Endothelial cell of umbilical vein (primary cell): ENCODE data around the gene LZTS3. TPM values are rescaled to one million over a fixed set of nuclear protein-coding genes. Genes with fewer than 3 reads are reported as not detected.
A peak's percentile ranks its signal among the peaks of the same experiment; 100 is the strongest.

Experiments
- BruUV-seq: library from RNA; stranded (reverse); fragments of 400-500 nt; replicated peaks from 2 replicates; lab custom pipeline; 2021; lab: Mats Ljungman, UMichigan
- CTCF ChIA-PET: fragments of 300-600, 350-600 bp; sonication (Branson Sonifier 250); formaldehyde crosslinking; loops from one replicate; lab custom pipeline; 2021; ENCODE audit warnings: antibody characterized with exemption, inconsistent platforms; lab: Charles Lee
- POLR2A ChIA-PET: fragments of 300-600, 350-600 bp; sonication (Branson Sonifier 250); formaldehyde crosslinking; loops from one replicate; lab custom pipeline; 2021; ENCODE audit warnings: antibody characterized with exemption, inconsistent platforms; lab: Charles Lee
- DNase-seq: peaks from one replicate; pipeline ENCODE4 v3.0.0-alpha.2; 2011; ENCODE audit warnings: low read depth, low spot score
- FAIRE-seq: peaks from 2 replicates; lab custom pipeline; 2011; peaks lifted over from hg19 to GRCh38; lab: Jason Lieb, UNC
- H2AFZ ChIP-seq: 2 replicates; pipeline ENCODE4 v1.6.0; 2012; ENCODE audit warnings: low read depth, low read length, control low read depth, inconsistent platforms
- H3K27ac ChIP-seq: 2 replicates; pipeline ENCODE4 v1.5.1; 2011; ENCODE audit warnings: low read depth, mild to moderate bottlenecking, control low read depth, low read length, moderate library complexity; ENCODE audit not compliant: insufficient read depth
- H3K27me3 ChIP-seq, 2 experiments: 2 replicates each; pipeline versions ENCODE4 v1.6.0 to v1.6.1; 2011; ENCODE audit warnings: low read length in 2 of 2, mixed read lengths in 1 of 2; ENCODE audit not compliant: control insufficient read depth in 2 of 2, insufficient read depth in 2 of 2
- H3K36me3 ChIP-seq, 2 experiments: 2 replicates in 1 of 2; 3 replicates in 1 of 2; pipeline ENCODE4 v1.5.1; 2011; ENCODE audit warnings: low read length in 2 of 2, mild to moderate bottlenecking in 1 of 2, moderate library complexity in 1 of 2; ENCODE audit not compliant: control insufficient read depth in 2 of 2, insufficient read depth in 2 of 2; ENCODE audit errors: extremely low read depth in 1 of 2
- H3K4me1 ChIP-seq: 3 replicates; pipeline ENCODE4 v1.5.1; 2011; ENCODE audit warnings: mild to moderate bottlenecking, low read length; ENCODE audit not compliant: control insufficient read depth, insufficient read depth; ENCODE audit errors: extremely low read depth
- H3K4me2 ChIP-seq: 2 replicates; pipeline ENCODE4 v1.6.1; 2011; ENCODE audit warnings: low read length, control low read depth, mixed read lengths; ENCODE audit not compliant: insufficient read depth
- H3K4me3 ChIP-seq, 3 experiments: fragments of 200-600 bp in 1 of 3; sonication (generic), shearing (Covaris generic) in 1 of 3; replicated peaks in 1 of 3; 2 replicates each; pipeline ENCODE4 v1.5.1; 2011 to 2016; ENCODE audit warnings: control low read depth in 3 of 3, low read length in 3 of 3, mild to moderate bottlenecking in 2 of 3, inconsistent platforms in 1 of 3, low read depth in 1 of 3, moderate library complexity in 1 of 3; ENCODE audit not compliant: insufficient read depth in 1 of 3
- H3K79me2 ChIP-seq: 2 replicates; pipeline ENCODE4 v1.6.0; 2012; ENCODE audit warnings: low read length, inconsistent platforms; ENCODE audit not compliant: control insufficient read depth, insufficient read depth
- H3K9ac ChIP-seq: replicated peaks from 2 replicates; pipeline ENCODE3; 2011; ENCODE audit warnings: low read length, control low read depth; ENCODE audit not compliant: insufficient read depth; ENCODE audit errors: extremely low read depth
- H3K9me1 ChIP-seq: replicated peaks from 3 replicates; pipeline ENCODE4 v1.6.0; 2011; ENCODE audit warnings: mild to moderate bottlenecking, low read length; ENCODE audit not compliant: control insufficient read depth, insufficient read depth; ENCODE audit errors: extremely low read depth
- H3K9me3 ChIP-seq: replicated peaks from 2 replicates; pipeline ENCODE4 v1.5.1; 2012; ENCODE audit warnings: low read length, inconsistent platforms; ENCODE audit not compliant: control insufficient read depth, insufficient read depth
- H4K20me1 ChIP-seq: replicated peaks from 2 replicates; pipeline ENCODE3; 2011; ENCODE audit warnings: mild to moderate bottlenecking, low read length; ENCODE audit not compliant: control insufficient read depth, insufficient read depth; ENCODE audit errors: extremely low read depth
- CTCF ChIP-seq, 2 donors: IDR thresholded peaks; 1 replicate in 1 of 2; 2 replicates in 1 of 2; pipeline ENCODE4 v1.5.1; 2011; ENCODE audit warnings: low read length in 2 of 2, mild to moderate bottlenecking in 2 of 2, moderate library complexity in 2 of 2, control low read depth in 1 of 2, inconsistent platforms in 1 of 2, low read depth in 1 of 2; ENCODE audit not compliant: insufficient read depth in 1 of 2; ENCODE audit errors: extremely low read depth in 1 of 2
- EZH2 ChIP-seq: IDR thresholded peaks from 2 replicates; pipeline ENCODE4 v1.6.1; 2012; ENCODE audit warnings: borderline replicate concordance, low read depth, mild to moderate bottlenecking, moderate library complexity, low read length, inconsistent platforms; ENCODE audit not compliant: severe bottlenecking
- FOS ChIP-seq: IDR thresholded peaks from 2 replicates; pipeline ENCODE4 v1.6.1; 2011; ENCODE audit warnings: mild to moderate bottlenecking, low read length, moderate library complexity, borderline replicate concordance; ENCODE audit not compliant: insufficient read depth
- GATA2 ChIP-seq: IDR thresholded peaks from 2 replicates; pipeline ENCODE4 v1.7.0; 2011; ENCODE audit warnings: low read depth, mild to moderate bottlenecking, moderate library complexity, mixed read lengths, low read length; ENCODE audit not compliant: insufficient read length, insufficient read depth
- JUN ChIP-seq: IDR thresholded peaks from 2 replicates; pipeline ENCODE4 v1.6.1; 2011; ENCODE audit warnings: borderline replicate concordance, low read depth; ENCODE audit not compliant: insufficient read length, insufficient read depth
- MAX ChIP-seq: IDR thresholded peaks from 2 replicates; pipeline ENCODE4 v1.6.1; 2011; ENCODE audit not compliant: insufficient read depth, insufficient read length
- MYC ChIP-seq: IDR thresholded peaks from one replicate; pipeline ENCODE4 v1.6.1; 2011; ENCODE audit warnings: mild to moderate bottlenecking, low read depth, low read length
- POLR2A ChIP-seq: IDR thresholded peaks from 2 replicates; pipeline ENCODE4 v1.6.1; 2012; ENCODE audit warnings: low read depth, mild to moderate bottlenecking, control low read depth, low read length
- POLR2AphosphoS5 ChIP-seq: IDR thresholded peaks from 2 replicates; pipeline ENCODE4 v1.6.1; 2012; ENCODE audit warnings: low read depth, mild to moderate bottlenecking, control low read depth, low read length, moderate library complexity; ENCODE audit not compliant: insufficient read depth
- dilution Hi-C: fragments of 300-500 bp; cut with MboI; formaldehyde crosslinking; loops from one replicate; pipeline ENCODE4 v1.15.0; 2019; ENCODE audit warnings: low sequenced_read_pairs; ENCODE audit not compliant: extremely low pct_ligation_motif_present
- intact Hi-C: fragments of 100-400 bp; cut with micrococcal nuclease; formaldehyde crosslinking; loops from one replicate; pipeline ENCODE4 v1.10.0; 2022
- polyA plus RNA-seq, 4 experiments: library from polyadenylated mRNA; depleted of rRNA in 3 of 4; stranded (reverse) in 3 of 4; unstranded in 1 of 4; fragments of >200 nt; gene quantifications; 2 replicates each; pipeline versions ENCODE4 v1.2.1 to v1.2.3, GENCODE V29; 2011 to 2012; ENCODE audit warnings: missing spikeins in 1 of 4
- total RNA-seq: library from RNA; stranded (reverse); gene quantifications from 2 replicates; pipeline ENCODE4 v1.2.3, GENCODE V29; 2021

LZTS3 gene
- total and polyA plus RNA-seq, 2 donors (not counting 3 experiments of a cell fraction or from before 2014, with no cell fraction given) = 4.5 to 5.7 TPM

DNA sequence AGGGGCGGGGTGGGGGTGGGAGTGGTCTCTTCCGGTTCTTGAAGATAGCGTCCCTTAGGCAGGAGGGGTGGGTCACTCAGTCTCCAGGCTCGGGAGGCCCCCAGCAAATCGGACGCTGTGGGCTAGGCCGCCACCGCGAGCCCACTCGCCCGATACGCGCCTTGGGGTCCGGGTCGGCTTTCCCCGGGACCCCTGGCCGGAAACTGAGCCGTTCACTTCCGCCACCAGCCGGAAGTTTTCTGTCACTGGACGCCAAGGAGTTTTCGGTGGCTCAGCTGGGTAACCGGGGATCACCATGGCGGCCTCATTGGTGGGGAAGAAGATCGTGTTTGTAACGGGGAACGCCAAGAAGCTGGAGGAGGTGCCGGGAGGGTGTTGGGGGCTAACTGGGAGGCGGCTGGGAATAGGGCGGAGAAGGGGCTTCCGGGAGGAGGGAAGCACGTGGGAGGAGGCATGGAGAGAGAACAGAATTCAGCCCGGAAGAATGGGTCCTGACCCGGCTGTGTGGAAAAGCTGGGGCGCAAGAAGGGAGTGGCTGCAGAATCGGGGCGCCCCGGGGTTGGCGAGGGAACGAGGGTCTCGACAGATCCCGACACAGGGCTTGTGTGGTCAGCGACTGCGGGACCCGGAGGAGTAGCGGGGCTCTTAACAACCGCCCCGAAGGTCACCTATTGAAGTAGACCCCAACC, 36.1 kb upstream of the LZTS3 start, which contains the start of gene ITPA:
ITPA (plus strand) TSS at position 242 of the 689 bp plus-strand sequence; CDS start at position 296, 54 bp downstream.
- Histone ChIP-seq H3K4me1 (peaks cover 14% of the 10 kb centered on the region), H3K27ac (peak within 1 kb of the TSS; percentile 34), H2AFZ (peak within 1 kb of the TSS; percentile 87), H3K9ac (peak within 1 kb of the TSS; percentile 70), H3K36me3 (peaks cover 0 to 2% of the 10 kb centered on the region in 2 experiments), H3K9me1 (no peaks in the 10 kb centered on the region), H3K4me3 (peak within 1 kb of the TSS; percentile 67 to 75 (median 68)), H4K20me1 (no peaks in the 10 kb centered on the region), H3K27me3 (no peaks in the 10 kb centered on the region), H3K79me2 (peaks cover 24% of the 10 kb centered on the region), H3K4me2 (peak within 1 kb of the TSS; percentile 89), H3K9me3 (no peaks in the 10 kb centered on the region)
- dilution Hi-C loops = no loop called here
- intact Hi-C loops = no loop called here
- CTCF ChIA-PET = interaction anchor here (1.0 to 1.7 kb wide), 5 partner anchors 9 to 107 kb away, joined by 3 to 5 read pairs (median 3); partner anchors contain the start of gene SLC4A11
- FAIRE-seq (peak; percentile 43), DNase-seq (peak; percentile 40)
- POLR2A ChIA-PET = no interaction called here
- TF ChIP-seq POLR2A (peak; percentile 34), MAX (peak; percentile 67), POLR2AphosphoS5 (peak; percentile 51), MYC (peak; percentile 93), JUN (no peak)
- no TSS peak for BruUV-seq

- H3K9ac ChIP-seq = peak overlapping the region; percentile 70
- no peaks in the 10 kb centered on the region for H3K27me3 ChIP-seq
- H3K4me3 ChIP-seq = peak overlapping the region; percentile 67 to 75 (median 68)
- dilution Hi-C loops (no loop called here), intact Hi-C loops (no loop called here)
- H4K20me1 ChIP-seq = no peaks in the 10 kb centered on the region
- H3K27ac ChIP-seq = peak overlapping the region; percentile 34
- FAIRE-seq (peak; percentile 75), DNase-seq (peak; percentile 30)
- CTCF ChIA-PET = interaction anchor here (0.8 to 1.7 kb wide), 2 partner anchors 10 to 155 kb away, joined by 3 to 5 read pairs; no protein-coding TSS in a partner anchor
- peak overlapping the region; percentile 89 for H3K4me2 ChIP-seq
- no peaks in the 10 kb centered on the region for H3K9me3 ChIP-seq
- peaks cover 0 to 2% of the 10 kb centered on the region in 2 experiments for H3K36me3 ChIP-seq
- BruUV-seq = TSS peak; percentile 53
- H3K9me1 ChIP-seq = no peaks in the 10 kb centered on the region
- TF ChIP-seq CTCF (IDR thresholded peaks at IDR 0.05; ENCODE audit: extremely low read depth in 1 of 2, insufficient read depth in 1 of 2, low read depth in 1 of 2, low read length in 2 of 2) (no peak), MYC (no peak), MAX (no peak), FOS (no peak), JUN (no peak), POLR2A (no peak), GATA2 (no peak), EZH2 (no peak), POLR2AphosphoS5 (no peak)
- POLR2A ChIA-PET = no interaction called here
- peaks cover 14% of the 10 kb centered on the region for H3K4me1 ChIP-seq
- H3K79me2 ChIP-seq = peaks cover 27% of the 10 kb centered on the region
- peak overlapping the region; percentile 87 for H2AFZ ChIP-seq
Observed at GRCh38 chr20:3208786-3209256, 35.5 kb upstream of the LZTS3 start.
